GM18526 (cell line): ENCODE data around the gene MAPK8IP3.

Experiments used
- POLR2A ChIP-seq: IDR thresholded peaks from 3 replicates; pipeline ENCODE4 v1.6.1; 2011; ENCODE audit not compliant: insufficient read length; ENCODE audit errors: extremely low read depth

Gene MAPK8IP3

GRCh38 chr16:1769402-1770300 is 63.7 kb downstream of the MAPK8IP3 start:
- no peak for TF ChIP-seq POLR2A

DNA sequence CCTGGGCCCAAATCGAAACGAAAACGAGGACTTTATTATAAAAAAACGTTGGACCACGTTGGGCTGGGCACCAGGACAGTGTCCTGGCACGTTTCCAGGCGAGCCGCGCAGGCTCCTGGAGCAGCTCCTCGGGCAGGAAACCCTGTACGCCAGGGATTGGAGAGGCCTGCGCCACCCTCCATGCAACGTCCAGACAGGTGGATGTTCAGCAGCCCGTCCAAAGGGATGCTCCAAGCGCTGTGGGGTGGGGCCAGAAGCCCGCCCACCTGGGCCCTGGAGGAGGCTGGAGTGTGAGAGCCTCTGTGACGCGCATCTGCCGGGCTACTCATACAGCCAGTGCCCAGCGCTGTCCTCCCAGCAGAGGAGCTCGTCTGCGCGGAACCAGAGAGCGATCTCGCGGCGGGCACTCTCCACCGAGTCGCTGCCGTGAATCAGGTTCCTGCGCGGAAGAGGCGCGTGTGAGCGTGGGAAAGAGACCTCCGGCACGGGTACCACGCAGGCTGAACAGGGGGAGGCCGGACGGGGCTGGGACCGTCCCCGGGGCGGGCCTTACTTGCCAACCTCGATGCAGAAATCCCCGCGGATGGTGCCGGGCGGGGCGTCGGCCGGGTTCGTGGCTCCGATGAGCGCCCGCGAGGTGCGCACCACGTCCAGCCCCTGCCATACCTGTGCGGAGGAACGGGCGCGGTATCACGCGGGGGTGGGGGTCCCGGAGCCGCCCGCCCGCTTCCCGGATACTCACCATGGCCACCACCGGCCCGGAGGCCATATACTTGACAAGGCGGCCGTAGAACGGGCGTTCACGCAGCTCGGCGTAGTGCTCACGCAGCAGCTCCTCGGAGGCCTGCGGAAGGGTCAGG is 64.6 kb downstream of the MAPK8IP3 start:
- TF ChIP-seq POLR2A: peak; percentile 28

DNA sequence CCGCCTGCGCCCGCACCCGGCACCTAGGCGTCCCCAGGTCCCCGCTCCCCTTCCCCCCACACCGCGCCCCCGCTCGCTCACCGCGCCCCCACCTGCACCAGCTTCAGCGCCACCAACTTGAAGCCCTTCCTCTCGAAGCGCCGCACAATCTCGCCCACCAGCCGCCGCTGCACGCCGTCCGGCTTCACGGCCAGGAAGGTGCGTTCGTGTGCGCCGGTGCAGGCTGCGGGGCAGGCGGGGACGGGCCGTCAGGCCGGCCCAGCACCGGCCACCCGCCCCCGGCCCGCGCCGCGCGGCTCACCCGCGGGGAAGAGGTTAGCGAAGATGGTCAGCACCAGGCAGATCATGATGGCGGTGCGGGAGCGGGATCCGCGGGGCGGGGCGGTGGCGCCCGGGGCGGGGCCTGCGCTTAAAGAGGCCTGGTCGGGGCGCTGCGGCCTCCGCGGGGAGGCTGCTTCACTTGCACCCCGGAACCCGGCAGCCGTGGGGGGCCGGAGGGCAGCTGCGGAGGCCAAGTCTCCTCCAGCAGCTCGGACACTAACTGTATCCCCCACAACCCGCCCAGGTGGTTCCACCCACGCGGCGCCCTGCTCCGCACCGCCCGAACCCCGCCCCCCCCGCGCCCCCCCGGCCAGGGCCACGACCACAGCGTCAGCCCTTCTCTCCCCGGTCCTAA is 65.3 kb downstream of the MAPK8IP3 start, which contains the start of gene NME3:
TSS of gene NME3 (minus strand) at position 356 of the 676 bp plus-strand sequence. CDS start at position 347, 9 bp downstream.
- peak; percentile 21 for TF ChIP-seq POLR2A

DNA sequence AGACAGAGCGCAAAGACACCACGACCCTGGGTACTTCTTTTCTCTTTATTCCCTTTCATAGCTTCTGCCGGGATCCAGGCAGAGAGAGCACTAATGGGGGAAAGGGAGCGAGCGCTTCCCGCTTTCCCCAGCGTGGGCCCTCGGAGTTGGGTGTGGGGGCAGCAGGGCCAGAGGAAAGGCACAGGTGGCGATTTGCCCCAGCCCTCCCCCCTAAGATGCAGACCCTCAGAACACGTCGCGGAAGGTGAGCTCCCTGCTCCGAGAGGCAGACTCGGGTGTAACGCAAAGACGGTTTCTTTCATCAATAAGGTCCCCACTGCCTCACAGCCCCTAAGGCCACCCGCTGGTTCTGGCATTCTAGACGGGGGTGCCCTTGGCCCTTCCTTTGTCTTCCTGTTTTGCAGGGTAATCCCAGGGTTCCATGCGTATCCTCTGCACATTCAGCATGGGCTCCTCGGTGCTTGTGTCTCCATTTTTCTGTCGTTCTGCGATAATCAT is 65.9 kb downstream of the MAPK8IP3 start:
- TF ChIP-seq POLR2A: no peak

GRCh38 chr16:1772362-1772907 is 66.4 kb downstream of the MAPK8IP3 start, which contains the start of gene EME2:
TSS of gene EME2 (plus strand) at chr16:1772810. CDS start at chr16:1773228, 418 bp downstream.
- TF ChIP-seq POLR2A: no peak

DNA sequence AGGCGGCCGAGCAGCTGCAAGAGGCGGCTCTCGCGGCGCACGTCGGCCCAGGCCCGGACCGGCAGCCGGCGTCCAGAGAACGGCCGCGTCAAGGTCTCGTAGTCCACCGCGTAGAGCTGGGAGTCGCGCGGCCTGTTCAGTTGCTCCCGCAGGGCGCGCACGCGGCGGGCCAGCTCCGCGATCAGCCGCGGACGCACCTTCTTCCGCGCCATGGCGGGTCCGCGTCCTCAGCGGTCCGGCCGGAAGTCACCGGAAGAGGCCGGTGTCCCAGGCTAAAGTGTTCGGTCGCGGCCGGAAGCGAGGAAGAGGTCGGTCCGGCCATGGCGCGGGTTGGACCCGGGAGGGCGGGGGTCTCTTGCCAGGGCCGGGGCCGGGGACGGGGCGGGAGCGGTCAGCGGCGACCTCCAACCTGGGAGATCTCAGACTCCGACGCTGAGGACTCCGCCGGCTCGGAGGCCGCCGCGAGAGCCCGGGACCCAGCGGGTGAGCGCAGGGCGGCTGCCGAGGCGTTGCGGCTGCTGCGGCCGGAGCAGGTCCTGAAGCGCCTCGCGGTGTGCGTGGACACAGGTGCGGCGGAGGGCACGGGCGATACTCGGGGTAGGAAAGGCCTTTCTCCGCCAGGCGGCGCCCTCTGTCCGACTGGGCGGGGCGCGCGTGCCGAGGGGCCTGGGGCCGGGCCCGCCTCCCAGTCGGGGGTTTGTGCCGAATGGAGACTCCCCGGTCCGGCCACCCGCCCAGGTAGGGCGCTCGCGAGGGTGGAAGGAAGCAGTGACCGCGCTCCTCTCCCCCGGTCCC is 67.1 kb downstream of the MAPK8IP3 start, which contains the start of gene MRPS34:
TSS of gene MRPS34 (minus strand) at position 227 of the 795 bp plus-strand sequence. CDS start at position 212, 15 bp downstream.
- peak; percentile 93 for TF ChIP-seq POLR2A

DNA sequence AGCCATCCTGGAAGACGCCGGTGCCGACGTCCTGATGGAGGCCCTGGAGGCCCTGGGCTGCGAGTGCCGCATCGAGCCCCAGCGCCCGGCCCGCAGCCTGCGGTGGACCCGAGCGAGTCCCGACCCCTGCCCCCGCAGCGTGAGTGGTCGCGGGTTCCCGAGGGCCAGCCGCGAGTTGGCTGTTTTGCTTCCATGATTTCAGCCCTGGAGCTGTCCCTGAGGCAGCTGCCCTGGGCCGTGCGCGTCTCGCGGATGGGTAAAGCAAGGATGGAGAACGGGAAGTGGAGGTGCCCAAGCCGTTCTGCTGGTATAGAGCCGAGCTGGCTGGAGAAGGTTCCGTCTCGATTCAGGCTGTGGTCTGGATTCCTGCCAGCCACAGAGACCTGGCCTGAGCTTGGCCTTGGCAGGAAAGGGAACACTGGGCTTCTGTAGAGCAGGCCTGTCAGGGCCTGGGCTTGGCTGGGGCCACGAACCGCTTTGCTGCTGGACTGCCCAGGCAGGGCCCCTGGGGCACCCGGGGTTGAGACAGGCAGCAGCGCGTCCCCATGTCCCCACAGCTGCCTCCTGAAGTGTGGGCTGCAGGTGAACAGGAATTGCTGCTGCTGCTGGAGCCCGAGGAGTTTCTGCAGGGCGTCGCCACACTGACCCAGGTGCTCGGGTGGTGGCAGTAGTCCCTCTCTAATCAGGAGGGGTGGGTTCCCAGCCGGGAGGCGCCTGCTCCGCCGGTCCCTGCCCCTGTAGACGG is 67.9 kb downstream of the MAPK8IP3 start:
- no peak for TF ChIP-seq POLR2A

GRCh38 chr16:1774448-1774780 is 68.4 kb downstream of the MAPK8IP3 start:
- no peak for TF ChIP-seq POLR2A

DNA sequence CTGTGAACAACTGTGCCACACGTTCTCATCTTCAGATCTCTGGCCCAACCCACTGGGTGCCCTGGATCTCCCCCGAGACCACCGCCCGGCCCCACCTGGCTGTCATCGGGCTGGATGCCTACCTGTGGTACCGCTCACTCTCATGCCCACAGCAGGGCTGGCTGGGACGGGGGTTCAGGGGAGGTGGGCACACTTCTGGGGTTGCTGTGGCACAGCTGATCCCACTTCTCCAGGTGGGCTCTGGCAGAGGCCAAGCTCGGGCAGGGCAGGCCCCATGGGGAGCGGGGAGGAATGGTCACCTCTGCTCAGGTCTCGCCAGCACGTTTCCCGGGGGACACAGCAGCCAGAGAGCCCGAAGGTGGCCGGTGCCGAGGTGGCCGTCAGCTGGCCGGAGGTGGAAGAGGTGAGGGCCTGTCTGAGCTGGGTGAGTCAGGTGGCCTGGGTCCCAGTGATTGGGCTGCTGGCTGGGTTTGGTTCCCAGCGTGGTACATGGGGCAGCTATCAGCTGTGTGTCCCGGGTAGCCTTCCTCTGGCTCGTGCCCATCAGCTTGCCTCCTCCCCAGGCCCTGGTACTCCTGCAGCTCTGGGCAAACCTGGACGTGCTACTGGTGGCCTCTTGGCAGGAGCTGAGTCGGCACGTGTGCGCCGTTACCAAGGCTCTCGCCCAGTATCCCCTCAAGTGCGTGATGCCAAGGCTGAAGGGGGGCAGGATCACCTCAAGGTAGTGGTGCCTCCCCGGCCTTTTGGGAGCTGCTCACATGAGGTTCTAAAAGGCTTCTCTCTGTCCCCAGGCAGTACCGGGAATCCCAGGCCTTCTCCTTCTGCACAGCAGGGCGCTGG is 69.2 kb downstream of the MAPK8IP3 start:
- TF ChIP-seq POLR2A: no peak

DNA sequence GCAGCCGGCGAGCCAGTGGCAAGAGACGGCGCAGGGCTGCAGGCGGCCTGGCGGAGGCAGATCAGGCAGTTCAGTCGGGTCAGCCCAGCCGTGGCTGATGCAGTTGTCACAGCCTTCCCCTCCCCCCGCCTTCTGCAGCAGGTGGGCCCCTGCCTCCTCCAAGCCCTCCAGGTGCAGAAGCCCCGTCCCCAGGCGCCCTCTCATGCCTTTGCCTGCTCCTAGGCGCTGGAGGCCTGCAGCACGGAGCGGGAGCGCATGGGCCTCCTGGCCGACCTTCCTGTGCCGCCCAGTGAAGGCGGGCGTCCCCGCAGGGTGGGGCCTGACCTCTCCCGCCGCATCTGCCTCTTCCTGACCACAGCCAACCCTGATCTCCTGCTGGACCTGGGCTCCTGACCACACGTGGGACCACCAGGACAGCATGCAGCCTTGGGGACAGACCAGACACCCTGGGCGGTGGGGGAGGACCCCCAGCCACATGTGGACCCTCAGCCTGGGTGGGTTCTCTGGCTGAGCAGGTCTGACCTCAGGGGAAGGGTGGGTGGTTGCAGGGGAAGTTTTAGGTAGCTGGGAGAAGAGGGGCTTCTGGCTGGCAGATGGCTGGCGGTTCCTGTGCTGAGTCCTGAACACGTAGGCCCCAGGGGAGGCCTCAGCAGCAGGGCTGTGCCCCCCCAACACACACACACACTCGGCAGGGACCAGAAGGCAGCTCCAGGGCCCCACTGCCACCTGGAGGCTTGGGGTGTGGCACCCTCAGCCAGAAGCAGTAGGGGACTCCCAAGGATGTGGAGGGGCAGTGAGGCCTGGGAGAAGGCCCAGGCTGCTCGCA is 70.1 kb downstream of the MAPK8IP3 start:
- no peak for TF ChIP-seq POLR2A

DNA sequence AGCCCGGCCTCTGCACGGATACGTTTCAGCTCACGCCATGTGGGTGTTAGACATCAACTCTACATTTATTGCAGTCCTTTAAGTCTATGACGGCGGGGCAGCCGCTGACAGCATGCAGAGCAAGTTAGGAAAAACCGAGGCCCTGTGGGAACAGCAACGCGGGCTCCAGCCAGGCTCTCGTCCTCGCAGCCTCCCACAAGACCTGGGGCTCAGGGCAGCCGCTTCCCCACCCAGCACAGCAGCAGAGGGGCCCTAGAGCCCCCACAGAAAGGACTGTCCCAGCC is 70.6 kb downstream of the MAPK8IP3 start:
- TF ChIP-seq POLR2A: no peak

GRCh38 chr16:1776991-1777374 is 71.0 kb downstream of the MAPK8IP3 start:
- no peak for TF ChIP-seq POLR2A
